Superior temporal gyrus (tissue), 1 donor: ENCODE measurements around the gene TJP3.
A peak's percentile ranks its signal among the peaks of the same experiment; 100 is the strongest.

Experiments
- DNase-seq: peaks from one replicate; pipeline ENCODE4 v3.0.0-alpha.2; 2016; ENCODE audit errors: extremely low spot score

Gene TJP3

GRCh38 chr19:3690551-3691371 lies 17.4 kb upstream of the TJP3 start:
- no peak for DNase-seq

- no peak for DNase-seq
Observed at GRCh38 chr19:3691372-3691716, 16.8 kb upstream of the TJP3 start.

GRCh38 chr19:3691726-3692125 lies 16.5 kb upstream of the TJP3 start:
- no peak for DNase-seq

GRCh38 chr19:3692141-3693024 lies 15.8 kb upstream of the TJP3 start:
- DNase-seq, result no peak

GRCh38 chr19:3693025-3693925 lies 14.9 kb upstream of the TJP3 start:
- no peak for DNase-seq

- no peak for DNase-seq
Observed at GRCh38 chr19:3694361-3695123, 13.6 kb upstream of the TJP3 start.

- DNase-seq, result no peak
Observed at GRCh38 chr19:3695124-3695733, 13.0 kb upstream of the TJP3 start.

- no peak for DNase-seq
Observed at GRCh38 chr19:3695986-3696659, 12.1 kb upstream of the TJP3 start.

GRCh38 chr19:3696660-3696995 lies 11.6 kb upstream of the TJP3 start:
- DNase-seq, result no peak

- no peak for DNase-seq
Observed at GRCh38 chr19:3697094-3697493, 11.1 kb upstream of the TJP3 start.

- no peak for DNase-seq
Observed at GRCh38 chr19:3697671-3698385, 10.4 kb upstream of the TJP3 start.

- DNase-seq, result no peak
Observed at GRCh38 chr19:3698386-3698950, 9.7 kb upstream of the TJP3 start.

- peak; percentile 47 for DNase-seq
Observed at GRCh38 chr19:3698974-3699740, 9.0 kb upstream of the TJP3 start.

GRCh38 chr19:3699741-3700241 lies 8.4 kb upstream of the TJP3 start:
- no peak for DNase-seq

GRCh38 chr19:3700242-3701032 lies 7.7 kb upstream of the TJP3 start, which contains the start of gene PIP5K1C:
TSS of gene PIP5K1C (minus strand) at chr19:3700468. CDS start at chr19:3700390, 78 bp downstream.
- peak; percentile 82 for DNase-seq

- DNase-seq, result no peak
Observed at GRCh38 chr19:3701200-3701599, 7.0 kb upstream of the TJP3 start.

- DNase-seq, result no peak
Observed at GRCh38 chr19:3707868-3708206, 347 bp upstream of the TJP3 start.
